Activated CD8-positive, alpha-beta T cell treated with anti-CD3 and anti-CD28 coated beads, Interleukin-2, amount 10 ng/mL, durations not matched to agents 7 days and 5 days (primary cell): Measurements from ENCODE around the gene INPP5E. TPM values are rescaled to one million over a fixed set of nuclear protein-coding genes. Genes with fewer than 3 reads are reported as not detected.

ENCODE experiments used
- ATAC-seq: fragments of 150-1000 bp; cut with Tn5 transposase; one replicate; pipeline ENCODE4 v1.10.0; 2021; ENCODE audit warnings: moderate library complexity
- CTCF ChIA-PET: fragments of 350-600 bp; sonication (Branson Sonifier 250); formaldehyde crosslinking; loops from one replicate; lab custom pipeline; 2021; ENCODE audit warnings: antibody characterized with exemption; lab: Charles Lee
- POLR2A ChIA-PET: fragments of 350-600 bp; sonication (Branson Sonifier 250); formaldehyde crosslinking; loops from one replicate; lab custom pipeline; 2021; ENCODE audit warnings: antibody characterized with exemption; lab: Charles Lee
- DNase-seq: peaks from one replicate; pipeline ENCODE4 v3.0.0-alpha.2; 2020
- H3K27ac Mint-ChIP-seq: one replicate; pipeline ENCODE4 v1.8.0; 2021; ENCODE audit warnings: mild to moderate bottlenecking, mixed read lengths
- H3K27me3 Mint-ChIP-seq: one replicate; pipeline ENCODE4 v1.8.0; 2021; ENCODE audit warnings: low read depth, mixed read lengths
- H3K36me3 Mint-ChIP-seq: one replicate; pipeline ENCODE4 v1.8.0; 2021; ENCODE audit warnings: low read depth, mixed read lengths
- H3K4me1 Mint-ChIP-seq: one replicate; pipeline ENCODE4 v1.8.0; 2021; ENCODE audit warnings: low read depth, mixed read lengths
- H3K4me3 Mint-ChIP-seq: one replicate; pipeline ENCODE4 v1.8.0; 2021; ENCODE audit warnings: mild to moderate bottlenecking, mixed read lengths
- H3K9me3 Mint-ChIP-seq: one replicate; pipeline ENCODE4 v1.8.0; 2022; ENCODE audit warnings: mixed read lengths; ENCODE audit not compliant: insufficient read depth
- total RNA-seq, 2 experiments: library from RNA; stranded (reverse); gene quantifications; one replicate each; pipeline ENCODE4 v1.2.3, GENCODE V29; 2021

The INPP5E gene
- total RNA-seq, 2 experiments from 2014 or later = 16.8 to 18.2 TPM

- H3K36me3 Mint-ChIP-seq = peaks cover 30% of the 10 kb centered on the region
- DNase-seq (no peak), ATAC-seq (no peak)
- no peaks in the 10 kb centered on the region for H3K9me3 Mint-ChIP-seq
- H3K4me3 Mint-ChIP-seq = no peak overlapping the region
- ChIA-PET CTCF (interaction anchor here (2.3 kb wide), 1 partner anchor 13 kb away, joined by 6 read pairs; no protein-coding TSS in a partner anchor), POLR2A (interaction anchor here (0.6 to 1.2 kb wide), 2 partner anchors 34 to 78 kb away, joined by 3 read pairs; no protein-coding TSS in a partner anchor)
- H3K27me3 Mint-ChIP-seq = no peaks in the 10 kb centered on the region
- H3K27ac Mint-ChIP-seq = no peak overlapping the region
- peaks cover 33% of the 10 kb centered on the region for H3K4me1 Mint-ChIP-seq
Measured at GRCh38 chr9:136397643-136398042, 42.0 kb downstream of the INPP5E start.

GRCh38 chr9:136396219-136396515 lies 43.5 kb downstream of the INPP5E start:
- ATAC-seq = no peak
- ChIA-PET POLR2A (no interaction called here), CTCF (interaction anchor here (0.8 to 2.3 kb wide), 3 partner anchors 12 to 33 kb away, joined by 3 to 9 read pairs (median 6); partner anchors contain the start of gene DNLZ)
- H3K27ac Mint-ChIP-seq = no peak overlapping the region
- H3K4me1 Mint-ChIP-seq = peaks cover 23% of the 10 kb centered on the region
- H3K4me3 Mint-ChIP-seq = no peak overlapping the region
- H3K36me3 Mint-ChIP-seq = peaks cover 24% of the 10 kb centered on the region
- no peaks in the 10 kb centered on the region for H3K27me3 Mint-ChIP-seq
- no peaks in the 10 kb centered on the region for H3K9me3 Mint-ChIP-seq
- no peak for DNase-seq

GRCh38 chr9:136395345-136396218 lies 44.1 kb downstream of the INPP5E start:
- Mint-ChIP-seq H3K27ac (no peak overlapping the region), H3K4me1 (peaks cover 17% of the 10 kb centered on the region), H3K36me3 (peaks cover 24% of the 10 kb centered on the region), H3K9me3 (no peaks in the 10 kb centered on the region), H3K4me3 (no peak overlapping the region), H3K27me3 (no peaks in the 10 kb centered on the region)
- no peak for ATAC-seq
- POLR2A ChIA-PET = interaction anchor here (0.6 kb wide), 1 partner anchor 10 kb away, joined by 3 read pairs; no protein-coding TSS in a partner anchor
- DNase-seq = no peak
- CTCF ChIA-PET = interaction anchor here (2.0 kb wide), 1 partner anchor 32 kb away, joined by 9 read pairs; the partner anchor contains the start of gene DNLZ

GRCh38 chr9:136395020-136395340 lies 44.7 kb downstream of the INPP5E start:
- no peak for DNase-seq
- CTCF ChIA-PET = no interaction called here
- Mint-ChIP-seq H3K27ac (no peak overlapping the region), H3K4me1 (peaks cover 13% of the 10 kb centered on the region), H3K36me3 (peaks cover 26% of the 10 kb centered on the region), H3K9me3 (no peaks in the 10 kb centered on the region), H3K27me3 (no peaks in the 10 kb centered on the region), H3K4me3 (no peak overlapping the region)
- POLR2A ChIA-PET = no interaction called here
- no peak for ATAC-seq

- H3K4me3 Mint-ChIP-seq = no peak overlapping the region
- peaks cover 29% of the 10 kb centered on the region for H3K36me3 Mint-ChIP-seq
- ChIA-PET POLR2A (no interaction called here), CTCF (no interaction called here)
- H3K9me3 Mint-ChIP-seq = no peaks in the 10 kb centered on the region
- H3K27me3 Mint-ChIP-seq = no peaks in the 10 kb centered on the region
- H3K4me1 Mint-ChIP-seq = peaks cover 13% of the 10 kb centered on the region
- no peak overlapping the region for H3K27ac Mint-ChIP-seq
- DNase-seq (no peak), ATAC-seq (no peak)
Measured at GRCh38 chr9:136394312-136395019, 45.2 kb downstream of the INPP5E start.

GRCh38 chr9:136393531-136393930 lies 46.1 kb downstream of the INPP5E start:
- DNase-seq = no peak
- H3K4me3 Mint-ChIP-seq = no peak overlapping the region
- H3K36me3 Mint-ChIP-seq = peaks cover 34% of the 10 kb centered on the region
- no peak overlapping the region for H3K27ac Mint-ChIP-seq
- ChIA-PET CTCF (no interaction called here), POLR2A (no interaction called here)
- peaks cover 7% of the 10 kb centered on the region for H3K4me1 Mint-ChIP-seq
- ATAC-seq = no peak
- no peaks in the 10 kb centered on the region for H3K27me3 Mint-ChIP-seq
- H3K9me3 Mint-ChIP-seq = no peaks in the 10 kb centered on the region

GRCh38 chr9:136392538-136393449 lies 46.9 kb downstream of the INPP5E start:
- CTCF ChIA-PET = no interaction called here
- H3K4me3 Mint-ChIP-seq = no peak overlapping the region
- no peak for ATAC-seq
- no peak for DNase-seq
- no peaks in the 10 kb centered on the region for H3K27me3 Mint-ChIP-seq
- peaks cover 3% of the 10 kb centered on the region for H3K4me1 Mint-ChIP-seq
- H3K36me3 Mint-ChIP-seq = peaks cover 38% of the 10 kb centered on the region
- no peak overlapping the region for H3K27ac Mint-ChIP-seq
- POLR2A ChIA-PET = interaction anchor here (1.3 kb wide), 1 partner anchor 11 kb away, joined by 3 read pairs; no protein-coding TSS in a partner anchor
- H3K9me3 Mint-ChIP-seq = no peaks in the 10 kb centered on the region

GRCh38 chr9:136391737-136392537 lies 47.7 kb downstream of the INPP5E start:
- no peak for ATAC-seq
- ChIA-PET CTCF (interaction anchor here (0.9 to 1.4 kb wide), 3 partner anchors 9 to 29 kb away, joined by 3 to 5 read pairs (median 4); partner anchors contain the start of gene DNLZ), POLR2A (interaction anchor here (1.3 kb wide), 1 partner anchor 12 kb away, joined by 3 read pairs; no protein-coding TSS in a partner anchor)
- Mint-ChIP-seq H3K4me1 (peaks cover 3% of the 10 kb centered on the region), H3K27ac (no peak overlapping the region), H3K9me3 (no peaks in the 10 kb centered on the region), H3K27me3 (no peaks in the 10 kb centered on the region), H3K36me3 (peaks cover 42% of the 10 kb centered on the region), H3K4me3 (no peak overlapping the region)
- no peak for DNase-seq

GRCh38 chr9:136389396-136389795 lies 50.2 kb downstream of the INPP5E start:
- peaks cover 52% of the 10 kb centered on the region for H3K36me3 Mint-ChIP-seq
- H3K27me3 Mint-ChIP-seq = no peaks in the 10 kb centered on the region
- ChIA-PET CTCF (interaction anchor here (1.2 kb wide), 1 partner anchor 12 kb away, joined by 5 read pairs; no protein-coding TSS in a partner anchor), POLR2A (interaction anchor here (0.9 to 1.2 kb wide), 2 partner anchors 14 to 27 kb away, joined by 4 to 5 read pairs; no protein-coding TSS in a partner anchor)
- ATAC-seq = no peak
- no peak for DNase-seq
- H3K4me3 Mint-ChIP-seq = no peak overlapping the region
- H3K27ac Mint-ChIP-seq = no peak overlapping the region
- H3K9me3 Mint-ChIP-seq = no peaks in the 10 kb centered on the region
- H3K4me1 Mint-ChIP-seq = peaks cover 21% of the 10 kb centered on the region

- ChIA-PET POLR2A (interaction anchor here (1.7 kb wide), 1 partner anchor 24 kb away, joined by 4 read pairs; the partner anchor contains the start of gene DNLZ), CTCF (no interaction called here)
- no peak overlapping the region for H3K4me3 Mint-ChIP-seq
- H3K9me3 Mint-ChIP-seq = no peaks in the 10 kb centered on the region
- no peak for ATAC-seq
- H3K36me3 Mint-ChIP-seq = peaks cover 62% of the 10 kb centered on the region
- H3K4me1 Mint-ChIP-seq = peaks cover 27% of the 10 kb centered on the region
- H3K27ac Mint-ChIP-seq = no peak overlapping the region
- no peaks in the 10 kb centered on the region for H3K27me3 Mint-ChIP-seq
- DNase-seq = no peak
Measured at GRCh38 chr9:136387217-136387616, 52.4 kb downstream of the INPP5E start.
